ENCODE data around the gene CERS4. TPM values are rescaled to one million over a fixed set of nuclear protein-coding genes. Genes with fewer than 3 reads are reported as not detected.

The CERS4 gene
- total and polyA plus RNA-seq, 2 experiments from 2014 or later: 82.6 to 86.0 TPM

GRCh38 chr19:8184274-8184673 is 24.9 kb upstream of the CERS4 start:
- TF ChIP-seq CTCF (IDR thresholded peaks at IDR 0.05; ENCODE audit: poor library complexity) (no peak), EZH2 (IDR thresholded peaks at IDR 0.05; ENCODE audit: borderline replicate concordance) (no peak), EZH2phosphoT487 (IDR thresholded peaks at IDR 0.05; ENCODE audit: low read depth, severe bottlenecking, unreplicated experiment) (no peak)
- WGBS (ENCODE audit: low lambda C conversion rate, missing lambda C conversion rate): 95% methylated on average over 9 of the region's 9 CpGs

GRCh38 chr19:8185343-8186068 is 23.7 kb upstream of the CERS4 start:
- H3K27me3 ChIP-seq: no peaks in the 10 kb centered on the region
- no peaks in the 10 kb centered on the region for H3K9me2 ChIP-seq (replicated peaks; ENCODE audit: insufficient read depth)
- no peak overlapping the region for H3K4me2 ChIP-seq
- TF ChIP-seq EZH2phosphoT487 (IDR thresholded peaks at IDR 0.05; ENCODE audit: low read depth, severe bottlenecking, unreplicated experiment) (no peak), EZH2 (IDR thresholded peaks at IDR 0.05; ENCODE audit: borderline replicate concordance) (no peak)
- H2AFZ ChIP-seq: no peak overlapping the region
- H3K9me3 ChIP-seq (ENCODE audit: low read depth): no peaks in the 10 kb centered on the region
- H3K4me3 ChIP-seq: no peak overlapping the region
- H3K27ac ChIP-seq: no peak overlapping the region
- H3K36me3 ChIP-seq (replicated peaks; ENCODE audit: insufficient read depth, low read depth): no peaks in the 10 kb centered on the region
- DNase-seq (ENCODE audit: low spot score): no peak
- H4K20me1 ChIP-seq (ENCODE audit: insufficient read depth, poor library complexity, severe bottlenecking): no peaks in the 10 kb centered on the region
- H3K79me2 ChIP-seq: no peaks in the 10 kb centered on the region
- 85% methylated on average over 5 of the region's 5 CpGs for WGBS (ENCODE audit: low lambda C conversion rate, missing lambda C conversion rate)
- H3K4me1 ChIP-seq (ENCODE audit: insufficient read depth): no peaks in the 10 kb centered on the region

More at GRCh38 chr19:8184274-8184673, 24.9 kb upstream of the CERS4 start:
- H3K4me1 ChIP-seq (ENCODE audit: insufficient read depth): no peaks in the 10 kb centered on the region
- H3K79me2 ChIP-seq: no peaks in the 10 kb centered on the region
- H3K4me3 ChIP-seq: no peak overlapping the region
- no peaks in the 10 kb centered on the region for H3K36me3 ChIP-seq (replicated peaks; ENCODE audit: insufficient read depth, low read depth)
- no peak overlapping the region for H2AFZ ChIP-seq
- no peaks in the 10 kb centered on the region for H3K9me3 ChIP-seq (ENCODE audit: low read depth)
- H3K4me2 ChIP-seq: no peak overlapping the region
- no peak for DNase-seq (ENCODE audit: low spot score)
- no peaks in the 10 kb centered on the region for H3K9me2 ChIP-seq (replicated peaks; ENCODE audit: insufficient read depth)
- H4K20me1 ChIP-seq (ENCODE audit: insufficient read depth, poor library complexity, severe bottlenecking): no peaks in the 10 kb centered on the region
- H3K27me3 ChIP-seq: no peaks in the 10 kb centered on the region
- no peak overlapping the region for H3K27ac ChIP-seq

- H3K36me3 ChIP-seq (replicated peaks; ENCODE audit: insufficient read depth, low read depth): no peaks in the 10 kb centered on the region
- H3K9me2 ChIP-seq (replicated peaks; ENCODE audit: insufficient read depth): no peaks in the 10 kb centered on the region
- H4K20me1 ChIP-seq (ENCODE audit: insufficient read depth, poor library complexity, severe bottlenecking): no peaks in the 10 kb centered on the region
- DNase-seq (ENCODE audit: low spot score): no peak
- H3K4me1 ChIP-seq (ENCODE audit: insufficient read depth): no peaks in the 10 kb centered on the region
- H3K4me2 ChIP-seq: no peak overlapping the region
- H3K9me3 ChIP-seq (ENCODE audit: low read depth): no peaks in the 10 kb centered on the region
- H3K79me2 ChIP-seq: no peaks in the 10 kb centered on the region
- TF ChIP-seq CTCF (IDR thresholded peaks at IDR 0.05; ENCODE audit: poor library complexity) (no peak), EZH2 (IDR thresholded peaks at IDR 0.05; ENCODE audit: borderline replicate concordance) (no peak), EZH2phosphoT487 (IDR thresholded peaks at IDR 0.05; ENCODE audit: low read depth, severe bottlenecking, unreplicated experiment) (no peak)
- H3K4me3 ChIP-seq: no peak overlapping the region
- H2AFZ ChIP-seq: no peak overlapping the region
- H3K27me3 ChIP-seq: no peaks in the 10 kb centered on the region
- no peak overlapping the region for H3K27ac ChIP-seq
- 78% methylated on average over 6 of the region's 7 CpGs for WGBS (ENCODE audit: low lambda C conversion rate, missing lambda C conversion rate)
These were observed 16.8 kb upstream of the CERS4 start for GRCh38 chr19:8192221-8192820.
